Cardiac muscle cell (in vitro differentiated cells and primary cell): ENCODE results near the gene UBALD2. TPM values are rescaled to one million over a fixed set of nuclear protein-coding genes. Genes with fewer than 3 reads are reported as not detected.
"Not testable (repeated sequence)": the region's sequence is repeated elsewhere in the genome, so short reads cannot be mapped to it uniquely, and the experiment has no call there.

Source experiments
- DNase-seq, 2 donors: peaks; one replicate each; pipeline versions ENCODE4 v3.0.0 to v3.0.0-alpha.2; 2010 to 2017; ENCODE audit warnings: low read depth in 1 of 2, low spot score in 1 of 2
- H3K27ac ChIP-seq: fragments of 200-600 bp; sonication (generic); 2 replicates; pipeline ENCODE4 v1.5.1; 2016
- H3K27me3 ChIP-seq: fragments of 200-600 bp; sonication (generic); 2 replicates; pipeline ENCODE4 v1.6.0; 2016; ENCODE audit warnings: control low read depth
- H3K36me3 ChIP-seq: fragments of 200-600 bp; sonication (generic); 2 replicates; pipeline ENCODE4 v1.5.1; 2016; ENCODE audit warnings: control low read depth
- H3K4me1 ChIP-seq: fragments of 200-600 bp; sonication (generic); 2 replicates; pipeline ENCODE4 v1.8.1; 2017; ENCODE audit warnings: low read depth, mild to moderate bottlenecking, mixed run types
- H3K4me3 ChIP-seq: fragments of 200-600 bp; sonication (generic); 2 replicates; pipeline ENCODE4 v1.5.1; 2016; ENCODE audit warnings: mild to moderate bottlenecking
- H3K9me3 ChIP-seq: fragments of 200-600 bp; sonication (generic); 2 replicates; pipeline ENCODE4 v1.5.1; 2017; ENCODE audit warnings: low read depth, mild to moderate bottlenecking, control low read depth
- CTCF ChIP-seq: IDR thresholded peaks from 2 replicates; pipeline ENCODE4 v1.5.1; 2012; ENCODE audit warnings: low read depth, mild to moderate bottlenecking, low read length
- polyA plus RNA-seq: library from polyadenylated mRNA; unstranded; fragments of >200 nt; fragmentation: Nextera tagmentation; extraction: Ambion mirVana; gene quantifications from 2 replicates; pipeline ENCODE4 v1.2.1, GENCODE V29; 2016
- total RNA-seq: library from RNA; depleted of rRNA; stranded (reverse); fragments of >200 nt; gene quantifications from 2 replicates; pipeline ENCODE4 v1.2.3, GENCODE V29; 2016

Gene UBALD2
- total RNA-seq (13.5 and 23.2 TPM in 2 replicates), polyA plus RNA-seq (13.2 and 19.6 TPM in 2 replicates)

- H3K36me3 ChIP-seq: no peaks in the 10 kb centered on the region
- peak within 1 kb of the TSS; percentile 80 for H3K27ac ChIP-seq
- peaks cover 37% of the 10 kb centered on the region for H3K4me1 ChIP-seq
These were observed at the start of gene UBALD2 for GRCh38 chr17:76264755-76265623. Gene UBALD2, plus strand, starts transcription at chr17:76265348. Its CDS starts 158 bp downstream, at chr17:76265506.

GRCh38 chr17:76217081-76217480 is 48.1 kb upstream of the UBALD2 start:
- Histone ChIP-seq H3K27me3 (no peaks in the 10 kb centered on the region), H3K4me3 (no peak overlapping the region), H3K9me3 (no peaks in the 10 kb centered on the region), H3K4me1 (peaks cover 10% of the 10 kb centered on the region), H3K27ac (no peak overlapping the region), H3K36me3 (no peaks in the 10 kb centered on the region)
- no peak for DNase-seq
- TF ChIP-seq CTCF: no peak

More at GRCh38 chr17:76264755-76265623, at the start of gene UBALD2:
- Histone ChIP-seq H3K4me3 (peak within 1 kb of the TSS; percentile 99), H3K27me3 (no peaks in the 10 kb centered on the region), H3K9me3 (no peaks in the 10 kb centered on the region)
- no peak for TF ChIP-seq CTCF
- peak; percentile 98 to 100 for DNase-seq

- no peak for DNase-seq
- no peak for TF ChIP-seq CTCF
These were observed 45.3 kb upstream of the UBALD2 start for GRCh38 chr17:76219670-76220383.

GRCh38 chr17:76223802-76224201 is 41.3 kb upstream of the UBALD2 start:
- H3K27ac ChIP-seq: no peak overlapping the region
- no peaks in the 10 kb centered on the region for H3K9me3 ChIP-seq
- H3K4me3 ChIP-seq: no peak overlapping the region
- H3K36me3 ChIP-seq: no peaks in the 10 kb centered on the region
- TF ChIP-seq CTCF: no peak
- H3K27me3 ChIP-seq: no peaks in the 10 kb centered on the region
- H3K4me1 ChIP-seq: peaks cover 5% of the 10 kb centered on the region
- no peak for DNase-seq

More at GRCh38 chr17:76219670-76220383, 45.3 kb upstream of the UBALD2 start:
- Histone ChIP-seq H3K36me3 (no peaks in the 10 kb centered on the region), H3K9me3 (no peaks in the 10 kb centered on the region), H3K27me3 (no peaks in the 10 kb centered on the region), H3K4me3 (no peak overlapping the region), H3K27ac (peak overlapping the region; percentile 30), H3K4me1 (peaks cover 10% of the 10 kb centered on the region)

- not testable (repeated sequence) for H3K27ac ChIP-seq, H3K9me3 ChIP-seq, H3K27me3 ChIP-seq, DNase-seq, H3K4me1 ChIP-seq, H3K36me3 ChIP-seq, H3K4me3 ChIP-seq
These were observed 39.6 kb upstream of the UBALD2 start for GRCh38 chr17:76225373-76226086.

- not testable (repeated sequence) for H3K27ac ChIP-seq, H3K4me1 ChIP-seq, H3K36me3 ChIP-seq, H3K9me3 ChIP-seq, DNase-seq, H3K27me3 ChIP-seq, H3K4me3 ChIP-seq
These were observed 38.4 kb upstream of the UBALD2 start for GRCh38 chr17:76226749-76227148.
